Activated naive CD4-positive, alpha-beta T cell treated with anti-CD3 and anti-CD28 coated beads, Interleukin-2, amount 10 ng/mL, durations not matched to agents 7 days and 5 days (primary cell): Measurements from ENCODE around the gene ZNF407.

Experiments
- CTCF ChIA-PET: fragments of 350-600 bp; sonication (Branson Sonifier 250); formaldehyde crosslinking; loops from one replicate; lab custom pipeline; 2021; ENCODE audit warnings: antibody characterized with exemption; lab: Charles Lee
- DNase-seq: peaks from one replicate; pipeline ENCODE4 v3.0.0-alpha.2; 2020
- H3K27ac Mint-ChIP-seq: one replicate; pipeline ENCODE4 v1.8.0; 2021; ENCODE audit warnings: mild to moderate bottlenecking, moderate library complexity, mixed read lengths
- H3K27me3 Mint-ChIP-seq: one replicate; pipeline ENCODE4 v1.8.0; 2021; ENCODE audit warnings: mild to moderate bottlenecking, mixed read lengths
- H3K36me3 Mint-ChIP-seq: one replicate; pipeline ENCODE4 v1.8.0; 2021; ENCODE audit warnings: mixed read lengths
- H3K4me1 Mint-ChIP-seq: one replicate; pipeline ENCODE4 v1.8.0; 2021; ENCODE audit warnings: mixed read lengths
- H3K4me3 Mint-ChIP-seq: one replicate; pipeline ENCODE4 v1.8.0; 2021; ENCODE audit warnings: mild to moderate bottlenecking, moderate library complexity, mixed read lengths
- H3K9me3 Mint-ChIP-seq: one replicate; pipeline ENCODE4 v1.8.0; 2021; ENCODE audit warnings: mixed read lengths

Gene ZNF407

DNA sequence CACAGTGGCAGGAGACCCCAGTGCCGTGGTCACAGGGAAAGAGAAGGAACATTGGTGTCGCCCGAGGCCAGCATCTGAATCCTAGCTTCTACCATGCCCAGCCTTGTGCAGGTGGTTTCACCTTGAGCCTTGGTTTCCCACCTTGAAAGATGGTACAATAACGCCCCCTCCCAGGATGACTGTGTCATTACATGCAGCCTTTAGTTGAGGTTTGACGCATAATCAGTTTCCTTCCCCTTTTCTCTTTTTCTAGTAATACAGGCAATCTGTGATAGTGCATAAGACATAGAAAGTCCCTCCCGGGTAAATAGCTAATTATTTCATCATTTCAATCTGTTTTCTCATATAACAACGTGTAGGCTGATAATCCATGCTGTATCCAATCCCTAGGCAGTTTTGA, 29.8 kb upstream of the ZNF407 start:
- H3K36me3 Mint-ChIP-seq: no peaks in the 10 kb centered on the region
- no peak overlapping the region for H3K27ac Mint-ChIP-seq
- DNase-seq: no peak
- CTCF ChIA-PET: interaction anchor here (1.8 kb wide), 1 partner anchor 16 kb away, joined by 5 read pairs; no protein-coding TSS in a partner anchor
- no peak overlapping the region for H3K4me3 Mint-ChIP-seq
- H3K4me1 Mint-ChIP-seq: no peaks in the 10 kb centered on the region
- H3K9me3 Mint-ChIP-seq: peaks cover 10% of the 10 kb centered on the region
- peaks cover 32% of the 10 kb centered on the region for H3K27me3 Mint-ChIP-seq

DNA sequence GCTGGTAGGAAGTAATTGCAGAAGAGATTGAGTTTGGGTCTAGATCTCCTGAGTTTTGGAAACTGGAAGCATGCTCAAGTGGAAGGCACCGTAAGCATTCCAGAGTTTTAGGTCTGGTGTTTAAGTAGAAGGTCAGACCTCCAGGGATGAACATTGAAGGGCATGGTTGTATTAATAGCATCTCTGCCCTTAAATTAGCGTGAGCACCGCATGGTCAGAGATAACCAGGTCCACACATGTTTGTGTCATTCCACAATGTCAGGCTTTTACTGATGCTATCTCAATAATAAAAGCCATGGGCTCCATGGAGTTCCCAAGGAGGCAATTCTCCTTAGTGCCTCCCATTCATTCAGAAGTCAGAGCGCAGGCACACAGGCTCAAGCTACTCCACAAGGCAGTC, 28.3 kb upstream of the ZNF407 start:
- H3K4me1 Mint-ChIP-seq: no peaks in the 10 kb centered on the region
- H3K9me3 Mint-ChIP-seq: peaks cover 10% of the 10 kb centered on the region
- CTCF ChIA-PET: interaction anchor here (0.7 to 1.1 kb wide), 2 partner anchors 11 to 372 kb away, joined by 3 read pairs; no protein-coding TSS in a partner anchor
- H3K36me3 Mint-ChIP-seq: no peaks in the 10 kb centered on the region
- H3K27ac Mint-ChIP-seq: no peak overlapping the region
- no peak for DNase-seq
- H3K4me3 Mint-ChIP-seq: no peak overlapping the region
- peaks cover 28% of the 10 kb centered on the region for H3K27me3 Mint-ChIP-seq

DNA sequence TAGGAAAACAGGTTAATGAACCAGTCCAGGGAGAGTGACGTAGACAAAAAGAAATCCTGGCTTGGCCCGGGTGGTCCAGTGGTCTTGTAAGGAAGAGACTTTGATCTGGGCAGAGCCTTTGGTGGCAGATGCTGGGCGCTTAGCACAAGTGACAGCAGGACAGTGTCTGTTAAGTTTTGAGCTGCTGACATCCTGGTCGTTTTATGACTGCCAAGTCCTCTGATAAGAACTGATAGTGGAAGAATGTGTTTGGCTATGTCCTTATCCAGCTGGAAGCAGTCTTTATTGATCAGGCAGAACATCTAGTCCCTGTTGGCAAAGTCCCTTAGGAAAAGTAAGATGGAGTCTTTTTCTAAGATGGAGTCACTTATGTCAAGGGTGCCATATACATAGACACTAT, 27.4 kb upstream of the ZNF407 start:
- CTCF ChIA-PET: interaction anchor here (0.6 to 0.7 kb wide), 3 partner anchors 10 to 417 kb away, joined by 3 read pairs; no protein-coding TSS in a partner anchor
- Mint-ChIP-seq H3K4me3 (no peak overlapping the region), H3K27ac (no peak overlapping the region)

DNA sequence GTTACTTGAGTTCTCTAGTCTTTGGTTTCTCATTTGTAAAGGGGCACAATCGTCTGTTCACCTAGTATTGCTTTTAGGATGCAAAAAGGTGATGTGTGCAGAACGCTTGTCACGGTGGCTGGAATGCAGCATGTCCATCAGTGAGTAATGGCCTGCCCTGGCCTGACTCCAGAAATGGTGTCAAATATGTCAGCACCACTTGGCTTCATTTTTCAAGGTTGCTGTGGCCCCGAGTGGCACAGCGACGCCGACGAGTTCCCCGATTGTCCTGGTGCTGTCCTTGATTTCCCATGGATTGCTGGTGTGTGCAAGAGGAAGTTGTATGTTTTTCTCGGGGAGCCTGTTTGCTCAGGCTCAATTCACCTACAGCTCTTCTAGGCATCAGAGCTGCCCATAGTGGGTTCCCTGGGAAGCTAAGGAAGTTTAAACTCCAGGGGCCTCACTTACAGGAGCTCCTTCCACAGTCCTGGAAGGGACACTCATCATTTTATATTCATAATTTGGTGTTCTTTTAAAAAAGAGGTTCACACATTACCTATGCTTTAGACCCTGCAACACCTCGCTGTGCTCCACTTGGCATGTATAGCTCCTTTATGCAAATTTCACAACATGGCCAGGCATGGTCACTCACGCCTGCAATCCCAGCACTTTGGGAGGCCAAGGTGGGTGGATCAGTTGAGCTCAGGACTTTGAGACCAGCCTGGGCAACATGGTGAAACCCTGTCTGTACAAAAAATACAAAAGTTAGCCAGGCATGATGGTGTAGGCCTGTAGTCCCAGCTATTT, 25.6 kb upstream of the ZNF407 start:
- peaks cover 3% of the 10 kb centered on the region for H3K9me3 Mint-ChIP-seq
- H3K27me3 Mint-ChIP-seq: peaks cover 26% of the 10 kb centered on the region
- no peaks in the 10 kb centered on the region for H3K36me3 Mint-ChIP-seq
- CTCF ChIA-PET: no interaction called here
- no peak for DNase-seq
- H3K4me1 Mint-ChIP-seq: no peaks in the 10 kb centered on the region
- no peak overlapping the region for H3K4me3 Mint-ChIP-seq
- no peak overlapping the region for H3K27ac Mint-ChIP-seq

More for the DNA sequence above, 27.4 kb upstream of the ZNF407 start:
- no peak for DNase-seq
- H3K9me3 Mint-ChIP-seq: peaks cover 10% of the 10 kb centered on the region
- H3K27me3 Mint-ChIP-seq: peaks cover 29% of the 10 kb centered on the region
- H3K36me3 Mint-ChIP-seq: no peaks in the 10 kb centered on the region
- no peaks in the 10 kb centered on the region for H3K4me1 Mint-ChIP-seq

DNA sequence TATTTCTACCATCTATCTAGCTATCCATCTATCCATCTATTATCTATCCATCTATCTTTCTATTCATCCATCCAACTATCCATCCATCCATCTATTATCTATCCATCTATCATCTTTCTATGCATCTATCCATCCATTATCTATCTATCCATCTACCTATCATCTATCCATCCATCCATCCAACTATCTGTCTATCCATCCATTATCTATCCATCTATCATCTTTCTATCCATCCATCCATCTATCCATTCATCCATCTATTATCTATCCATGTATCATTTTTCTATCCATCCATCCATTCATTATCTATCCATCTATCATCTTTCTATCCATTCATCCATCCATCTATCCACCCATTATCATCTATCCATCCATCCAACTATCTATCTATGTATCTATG, 24.6 kb upstream of the ZNF407 start:
- Mint-ChIP-seq H3K27ac (no peak overlapping the region), H3K27me3 (peaks cover 28% of the 10 kb centered on the region)

DNA sequence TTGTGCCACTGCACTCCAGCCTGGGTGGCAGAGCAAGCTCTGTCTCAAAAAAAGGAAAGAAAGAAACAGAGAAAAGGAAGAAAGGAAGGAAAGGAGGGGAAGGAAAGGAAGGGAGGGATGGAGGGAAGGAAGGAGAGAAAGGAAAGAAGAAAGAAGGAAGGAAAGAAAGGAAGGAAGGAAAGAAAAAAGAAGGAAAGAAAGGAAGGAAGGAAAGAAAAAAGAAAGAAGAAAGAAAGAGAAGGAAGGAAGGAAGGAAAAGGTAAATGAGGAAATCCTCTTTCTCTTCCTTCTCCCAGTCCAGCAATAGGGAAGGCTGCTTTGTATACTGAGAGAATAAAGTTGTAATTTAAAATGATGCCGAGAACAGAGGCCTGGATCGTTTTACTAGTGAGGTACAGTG, 22.8 kb upstream of the ZNF407 start:
- H3K27ac Mint-ChIP-seq: no peak overlapping the region
- H3K36me3 Mint-ChIP-seq: no peaks in the 10 kb centered on the region
- peaks cover 24% of the 10 kb centered on the region for H3K27me3 Mint-ChIP-seq
- H3K4me3 Mint-ChIP-seq: no peak overlapping the region
- no peaks in the 10 kb centered on the region for H3K9me3 Mint-ChIP-seq
- CTCF ChIA-PET: no interaction called here
- H3K4me1 Mint-ChIP-seq: no peaks in the 10 kb centered on the region
- no peak for DNase-seq

More for the DNA sequence above, 24.6 kb upstream of the ZNF407 start:
- Mint-ChIP-seq H3K36me3 (no peaks in the 10 kb centered on the region), H3K9me3 (no peaks in the 10 kb centered on the region), H3K4me3 (no peak overlapping the region), H3K4me1 (no peaks in the 10 kb centered on the region)
- no peak for DNase-seq
- CTCF ChIA-PET: no interaction called here

DNA sequence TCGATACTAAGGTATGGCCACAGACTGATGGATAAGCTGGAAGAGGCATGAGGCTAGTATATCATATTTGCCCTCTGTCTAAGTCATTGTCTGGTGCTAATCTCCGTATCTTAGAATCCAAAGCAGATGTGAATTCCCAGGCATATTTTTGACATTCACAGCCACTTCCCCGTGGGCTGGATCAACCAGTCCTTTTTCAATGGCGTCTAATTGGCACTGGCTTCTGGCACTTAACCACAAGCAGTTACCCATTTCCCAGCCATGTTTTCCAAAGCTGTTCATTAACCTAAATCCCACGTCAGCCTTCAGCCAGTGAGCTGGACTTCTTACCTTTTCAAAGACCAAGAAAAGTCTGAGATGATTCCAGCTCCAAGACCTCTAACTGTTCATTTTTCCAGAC, 20.7 kb upstream of the ZNF407 start:
- CTCF ChIA-PET: no interaction called here
- Mint-ChIP-seq H3K4me1 (no peaks in the 10 kb centered on the region), H3K27ac (no peak overlapping the region), H3K9me3 (no peaks in the 10 kb centered on the region), H3K27me3 (peaks cover 31% of the 10 kb centered on the region), H3K4me3 (no peak overlapping the region), H3K36me3 (no peaks in the 10 kb centered on the region)
- no peak for DNase-seq

DNA sequence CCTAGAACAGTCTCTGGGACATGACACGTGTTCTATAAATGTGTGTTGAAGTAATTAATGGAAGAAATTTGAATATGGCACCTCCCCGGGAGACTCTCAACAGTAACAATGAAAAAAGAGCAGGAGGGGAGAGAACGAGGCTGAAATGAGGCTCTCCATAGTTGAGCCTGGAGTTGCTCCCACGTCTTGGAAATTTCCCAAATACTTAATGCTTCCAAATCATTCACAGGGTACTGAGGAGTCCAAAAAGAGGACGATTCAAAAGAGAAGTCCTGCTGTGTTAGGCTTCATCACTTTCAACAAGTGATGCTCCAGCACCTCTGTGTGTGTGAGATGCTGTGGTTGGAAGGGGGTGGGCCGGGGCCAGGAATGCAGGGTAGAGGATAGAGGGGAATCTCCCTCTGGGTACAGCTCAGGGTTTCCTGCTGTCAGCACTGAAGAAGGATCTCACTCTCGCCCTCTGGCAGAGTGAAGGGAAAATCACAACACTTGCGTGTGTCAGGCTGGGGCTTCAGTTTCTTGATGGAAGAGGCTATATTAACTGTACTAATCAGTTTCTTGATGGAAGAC, 18.1 kb upstream of the ZNF407 start:
- Mint-ChIP-seq H3K9me3 (no peaks in the 10 kb centered on the region), H3K27me3 (peaks cover 37% of the 10 kb centered on the region), H3K36me3 (no peaks in the 10 kb centered on the region), H3K4me1 (no peaks in the 10 kb centered on the region), H3K27ac (no peak overlapping the region), H3K4me3 (no peak overlapping the region)
- no peak for DNase-seq
- CTCF ChIA-PET: no interaction called here

DNA sequence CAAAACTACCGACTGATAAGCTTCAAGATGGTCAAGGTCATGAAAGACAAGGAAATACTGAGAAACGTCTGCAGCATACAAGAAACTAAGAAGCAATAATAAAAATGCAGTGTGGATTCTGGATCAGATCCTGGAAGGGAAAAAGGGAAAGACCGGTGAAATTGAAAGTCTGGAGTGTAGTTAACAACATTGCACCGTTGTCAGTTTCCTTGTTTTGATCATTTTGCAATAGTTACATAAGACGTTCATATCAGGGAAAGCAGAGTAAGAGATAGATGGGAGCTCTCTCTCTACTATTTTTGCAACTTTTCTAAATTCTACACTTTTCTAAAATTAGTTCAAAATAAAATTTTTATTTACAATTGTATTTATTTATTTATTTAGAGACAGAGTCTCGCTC, 15.0 kb upstream of the ZNF407 start:
- DNase-seq: no peak
- Mint-ChIP-seq H3K4me3 (no peak overlapping the region), H3K27me3 (peaks cover 36% of the 10 kb centered on the region), H3K9me3 (no peaks in the 10 kb centered on the region), H3K36me3 (no peaks in the 10 kb centered on the region), H3K27ac (no peak overlapping the region), H3K4me1 (no peaks in the 10 kb centered on the region)
- CTCF ChIA-PET: no interaction called here

DNA sequence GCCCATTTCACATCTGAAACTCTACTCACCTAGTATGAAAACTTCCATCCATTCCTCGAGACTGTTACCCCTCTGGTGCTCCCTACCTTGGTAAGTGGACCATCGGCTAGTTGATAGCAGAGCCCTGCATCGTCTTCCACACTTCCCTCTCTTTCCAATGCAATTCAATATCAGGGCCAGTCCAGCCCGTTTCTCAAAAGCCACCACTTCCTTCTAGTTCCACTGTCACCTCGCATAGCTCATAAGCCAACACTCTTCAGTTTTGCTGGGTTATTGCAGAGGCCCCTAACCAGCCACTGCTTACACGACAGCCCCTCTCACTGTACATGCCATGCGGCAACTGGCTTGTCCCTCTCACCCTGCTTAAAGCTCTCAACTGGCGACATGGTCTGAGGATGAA, 10.2 kb upstream of the ZNF407 start:
- H3K27ac Mint-ChIP-seq: no peak overlapping the region
- H3K9me3 Mint-ChIP-seq: no peaks in the 10 kb centered on the region
- CTCF ChIA-PET: interaction anchor here (1.0 kb wide), 1 partner anchor 23 kb away, joined by 3 read pairs; no protein-coding TSS in a partner anchor

DNA sequence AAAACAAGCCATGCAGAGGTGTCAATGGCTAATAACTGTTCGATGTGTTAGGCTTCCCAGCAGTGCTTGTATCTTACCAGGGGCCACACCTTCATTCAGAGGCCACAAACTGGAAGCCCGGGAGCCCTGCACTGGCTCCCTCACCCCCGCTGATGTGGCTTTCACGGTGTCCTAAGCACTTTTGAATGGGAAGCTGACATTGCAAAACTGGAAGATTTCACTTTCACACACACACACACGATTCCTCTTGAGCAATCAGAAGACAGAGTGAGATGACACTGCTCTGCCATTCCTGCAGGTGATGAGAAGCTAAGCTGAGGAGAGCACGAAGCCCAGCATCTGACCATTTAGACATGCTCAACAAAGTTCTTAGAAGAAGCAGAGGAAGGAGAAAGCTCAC, 8.6 kb upstream of the ZNF407 start:
- no peak for DNase-seq
- Mint-ChIP-seq H3K4me1 (peaks cover 2% of the 10 kb centered on the region), H3K27me3 (peaks cover 23% of the 10 kb centered on the region), H3K36me3 (peaks cover 11% of the 10 kb centered on the region), H3K4me3 (no peak overlapping the region), H3K27ac (no peak overlapping the region), H3K9me3 (no peaks in the 10 kb centered on the region)
- CTCF ChIA-PET: no interaction called here

More for the DNA sequence above, 10.2 kb upstream of the ZNF407 start:
- Mint-ChIP-seq H3K27me3 (peaks cover 28% of the 10 kb centered on the region), H3K4me3 (no peak overlapping the region), H3K36me3 (no peaks in the 10 kb centered on the region), H3K4me1 (no peaks in the 10 kb centered on the region)
- DNase-seq: no peak

DNA sequence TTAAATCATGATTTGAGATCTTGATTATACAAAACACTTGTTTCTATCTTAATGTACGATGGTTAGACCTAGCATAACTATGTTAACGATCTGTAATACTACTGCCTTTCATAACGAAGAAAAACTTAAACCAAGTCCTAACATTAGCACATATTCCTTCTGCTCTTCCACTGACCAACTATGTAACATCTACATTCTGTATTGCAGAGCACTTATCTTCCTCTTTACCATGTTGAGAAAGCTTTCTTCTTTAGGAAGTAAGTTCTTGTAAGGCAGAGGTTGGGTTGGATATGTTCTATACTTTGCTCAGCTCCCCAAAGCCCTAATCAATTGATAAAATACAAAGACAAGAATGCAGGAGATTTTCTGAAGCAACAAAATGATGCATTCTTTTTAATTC, 7.9 kb upstream of the ZNF407 start:
- CTCF ChIA-PET: no interaction called here
- Mint-ChIP-seq H3K27ac (no peak overlapping the region), H3K27me3 (peaks cover 22% of the 10 kb centered on the region), H3K4me1 (peaks cover 6% of the 10 kb centered on the region), H3K4me3 (no peak overlapping the region), H3K36me3 (peaks cover 15% of the 10 kb centered on the region), H3K9me3 (no peaks in the 10 kb centered on the region)
- DNase-seq: no peak

DNA sequence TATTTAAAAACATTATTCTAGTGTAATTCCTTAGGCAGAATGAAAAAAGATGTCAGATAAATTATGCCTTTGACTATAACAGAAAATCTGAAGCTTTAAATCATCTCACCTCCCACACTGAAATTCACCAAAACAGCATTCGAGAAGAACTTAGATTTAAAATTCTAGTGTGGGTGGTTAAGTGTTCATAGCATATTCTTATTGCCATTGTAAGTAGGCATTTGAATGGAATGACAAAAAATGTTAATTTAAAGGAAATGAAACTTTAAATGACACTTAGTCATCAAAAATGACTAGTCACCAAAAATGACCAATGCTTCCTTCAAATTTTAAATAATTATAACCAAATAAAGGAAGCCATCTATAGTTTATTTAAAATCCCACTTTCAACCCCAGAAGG, 7.0 kb upstream of the ZNF407 start:
- Mint-ChIP-seq H3K9me3 (no peaks in the 10 kb centered on the region), H3K4me3 (no peak overlapping the region), H3K27ac (no peak overlapping the region), H3K4me1 (peaks cover 15% of the 10 kb centered on the region), H3K27me3 (peaks cover 18% of the 10 kb centered on the region), H3K36me3 (peaks cover 24% of the 10 kb centered on the region)
- no peak for DNase-seq
- CTCF ChIA-PET: no interaction called here

DNA sequence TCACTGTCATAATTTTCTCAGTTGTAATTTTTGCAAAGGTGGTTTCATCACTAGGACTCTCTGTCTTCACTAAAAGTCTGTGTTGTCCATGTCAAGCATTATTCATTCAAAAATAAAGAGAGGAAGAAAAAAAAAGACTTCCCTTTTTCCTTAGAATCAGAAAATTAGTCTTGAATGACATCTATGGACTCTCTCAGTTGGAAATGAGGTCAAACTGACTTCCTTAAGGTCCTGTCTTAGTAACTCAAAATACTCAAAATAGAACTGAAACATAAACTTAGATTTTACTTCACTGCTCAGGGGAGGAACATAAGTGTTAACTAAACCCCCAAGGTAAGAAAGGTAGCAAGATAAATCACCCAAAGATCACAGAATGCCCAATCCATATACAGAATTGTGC, 2.2 kb upstream of the ZNF407 start:
- Mint-ChIP-seq H3K27me3 (no peaks in the 10 kb centered on the region), H3K9me3 (no peaks in the 10 kb centered on the region), H3K4me3 (peak overlapping the region; percentile 64), H3K36me3 (peaks cover 34% of the 10 kb centered on the region), H3K4me1 (peaks cover 37% of the 10 kb centered on the region), H3K27ac (peak overlapping the region; percentile 58)
- no peak for DNase-seq
- CTCF ChIA-PET: no interaction called here
